Measurements from ENCODE around the gene WDR90. TPM values are rescaled to one million over a fixed set of nuclear protein-coding genes. Genes with fewer than 3 reads are reported as not detected.
A peak's percentile ranks its signal among the peaks of the same experiment; 100 is the strongest.
"Not testable (repeated sequence)": the region's sequence is repeated elsewhere in the genome, so short reads cannot be mapped to it uniquely, and the experiment has no call there.

Gene WDR90
- total and polyA plus RNA-seq, 3 donors from 2014 or later, result 102 to 195 (median 155) TPM

- H3K4me1 ChIP-seq, result peaks cover 35% of the 10 kb centered on the region
- no peaks in the 10 kb centered on the region for H3K27me3 ChIP-seq
- no peak for TF ChIP-seq POLR2A (IDR thresholded peaks at IDR 0.05)
- no peak for TF ChIP-seq CTCF (IDR thresholded peaks at IDR 0.05)
- no peaks in the 10 kb centered on the region for H3K36me3 ChIP-seq (ENCODE audit: low read depth, missing control alignments)
- H3K9me3 ChIP-seq, result no peaks in the 10 kb centered on the region
- intact Hi-C loops (cut with DNase I; ENCODE audit: low total_unique reads), result no loop called here
- no peak overlapping the region for H3K27ac ChIP-seq
- WGBS, 2 donors, result 92% methylated on average over 51 of the region's 51 CpGs; no CpG with 5 or more reads in 1 of the 2 donors
- H3K4me3 ChIP-seq, result no peak overlapping the region
- no peak for DNase-seq
These were observed 37.5 kb downstream of the WDR90 start for GRCh38 chr16:686459-687260.

DNA sequence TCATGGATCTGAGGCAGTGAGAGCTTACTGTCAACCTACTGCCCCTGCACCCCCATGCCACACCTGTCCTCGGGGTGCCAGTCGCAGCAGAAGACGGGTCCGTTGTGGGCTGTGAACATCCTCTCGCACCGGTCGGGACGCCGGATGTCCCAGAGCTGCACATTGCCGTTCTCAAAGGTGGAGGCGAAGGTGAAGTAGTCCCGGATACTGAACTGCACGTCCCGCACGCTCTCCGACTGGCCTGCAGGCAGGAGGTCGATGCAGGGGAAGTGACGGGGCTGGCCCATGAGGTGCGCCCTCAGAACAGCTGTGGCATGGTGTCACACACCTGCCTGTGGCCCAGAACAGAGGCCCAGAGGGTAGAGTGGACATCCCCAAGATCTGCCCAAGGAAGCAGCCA, 38.3 kb downstream of the WDR90 start:
- WGBS, 2 donors, result 87 to 94% methylated on average over 18 to 19 of the region's 19 CpGs
- Histone ChIP-seq H3K4me3 (no peak overlapping the region), H3K27me3 (no peaks in the 10 kb centered on the region), H3K27ac (no peak overlapping the region), H3K4me1 (peaks cover 33% of the 10 kb centered on the region), H3K9me3 (no peaks in the 10 kb centered on the region), H3K36me3 (ENCODE audit: low read depth, missing control alignments) (no peaks in the 10 kb centered on the region)
- TF ChIP-seq CTCF (IDR thresholded peaks at IDR 0.05) (no peak), POLR2A (IDR thresholded peaks at IDR 0.05) (no peak)
- intact Hi-C loops (cut with DNase I; ENCODE audit: low total_unique reads), result no loop called here
- no peak for DNase-seq

GRCh38 chr16:689175-689897, 40.2 kb downstream of the WDR90 start:
- Histone ChIP-seq H3K27me3 (no peaks in the 10 kb centered on the region), H3K4me1 (peaks cover 25% of the 10 kb centered on the region), H3K36me3 (ENCODE audit: low read depth, missing control alignments) (no peaks in the 10 kb centered on the region), H3K4me3 (peak overlapping the region; percentile 86 to 97), H3K9me3 (no peaks in the 10 kb centered on the region), H3K27ac (peak overlapping the region; percentile 73 to 74)
- TF ChIP-seq CTCF (IDR thresholded peaks at IDR 0.05), result no peak
- no peak for TF ChIP-seq POLR2A (IDR thresholded peaks at IDR 0.05)
- 80 to 85% methylated on average over 16 to 26 of the region's 26 CpGs for WGBS, 2 donors
- DNase-seq, result no peak
- intact Hi-C loops (cut with DNase I; ENCODE audit: low total_unique reads), result no loop called here

GRCh38 chr16:691242-691641, 42.1 kb downstream of the WDR90 start:
- H3K36me3 ChIP-seq (ENCODE audit: low read depth, missing control alignments); H3K27me3 ChIP-seq; intact Hi-C loops (cut with DNase I; ENCODE audit: low total_unique reads); DNase-seq; H3K27ac ChIP-seq; H3K4me3 ChIP-seq; H3K9me3 ChIP-seq: not testable (repeated sequence)
- H3K4me1 ChIP-seq, result peaks cover 19% of the 10 kb centered on the region
- 75 to 85% methylated on average over 16 of the region's 16 CpGs for WGBS, 2 donors

GRCh38 chr16:692356-693108, 43.4 kb downstream of the WDR90 start:
- DNase-seq, result no peak
- WGBS, 2 donors, result 72 to 74% methylated on average over 10 of the region's 10 CpGs
- H3K4me3 ChIP-seq, result no peak overlapping the region
- no peaks in the 10 kb centered on the region for H3K36me3 ChIP-seq (ENCODE audit: low read depth, missing control alignments)
- TF ChIP-seq CTCF (IDR thresholded peaks at IDR 0.05), result no peak
- no peak for TF ChIP-seq POLR2A (IDR thresholded peaks at IDR 0.05)
- no peak overlapping the region for H3K27ac ChIP-seq
- peaks cover 19% of the 10 kb centered on the region for H3K4me1 ChIP-seq
- H3K27me3 ChIP-seq, result no peaks in the 10 kb centered on the region
- intact Hi-C loops (cut with DNase I; ENCODE audit: low total_unique reads), result no loop called here
- no peaks in the 10 kb centered on the region for H3K9me3 ChIP-seq
